ENCODE measurements around the gene SAMD13.

SAMD13 gene

DNA sequence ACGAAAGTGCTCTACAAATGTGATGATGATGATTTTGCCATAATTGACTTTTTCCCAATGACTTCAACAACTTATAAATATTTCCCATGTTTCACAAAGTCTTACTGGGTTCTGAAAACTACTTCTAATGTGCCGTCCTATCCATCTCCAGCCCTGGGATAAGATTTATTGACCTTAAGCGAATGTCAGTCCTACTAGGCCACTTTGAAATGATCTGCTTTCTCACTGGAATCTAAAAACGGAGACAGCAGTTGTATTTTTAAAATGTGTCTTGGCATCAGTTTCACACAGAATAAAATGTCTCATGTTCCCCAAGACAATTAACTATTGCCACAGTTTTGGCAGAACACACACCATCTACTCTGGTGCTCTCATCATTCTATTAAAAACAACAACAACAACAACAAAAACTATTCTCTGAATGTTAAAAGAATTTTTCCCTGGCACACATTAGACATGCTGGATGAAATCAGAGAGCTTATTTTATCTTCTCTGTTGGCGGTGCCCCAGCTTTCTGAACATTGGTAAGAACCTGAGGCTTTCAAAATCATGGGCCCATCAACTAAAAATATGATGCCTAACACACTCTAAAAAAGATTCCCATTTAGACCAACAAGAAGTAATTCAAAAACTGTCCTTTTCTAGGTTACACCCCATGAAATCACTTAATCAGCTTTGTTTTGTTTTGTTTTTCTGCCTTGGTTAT is 73.6 kb downstream of the SAMD13 start:
- DNase-seq, result no peak
- Histone ChIP-seq H3K27me3 (no peaks in the 10 kb centered on the region), H3K4me3 (ENCODE audit: low read depth, low read length) (no peak overlapping the region), H3K9me3 (no peaks in the 10 kb centered on the region), H3K4me1 (peaks cover 2% of the 10 kb centered on the region; the same call in 1 of the 2 replicates), H3K36me3 (no peaks in the 10 kb centered on the region)
- TF ChIP-seq, protein P1, sequence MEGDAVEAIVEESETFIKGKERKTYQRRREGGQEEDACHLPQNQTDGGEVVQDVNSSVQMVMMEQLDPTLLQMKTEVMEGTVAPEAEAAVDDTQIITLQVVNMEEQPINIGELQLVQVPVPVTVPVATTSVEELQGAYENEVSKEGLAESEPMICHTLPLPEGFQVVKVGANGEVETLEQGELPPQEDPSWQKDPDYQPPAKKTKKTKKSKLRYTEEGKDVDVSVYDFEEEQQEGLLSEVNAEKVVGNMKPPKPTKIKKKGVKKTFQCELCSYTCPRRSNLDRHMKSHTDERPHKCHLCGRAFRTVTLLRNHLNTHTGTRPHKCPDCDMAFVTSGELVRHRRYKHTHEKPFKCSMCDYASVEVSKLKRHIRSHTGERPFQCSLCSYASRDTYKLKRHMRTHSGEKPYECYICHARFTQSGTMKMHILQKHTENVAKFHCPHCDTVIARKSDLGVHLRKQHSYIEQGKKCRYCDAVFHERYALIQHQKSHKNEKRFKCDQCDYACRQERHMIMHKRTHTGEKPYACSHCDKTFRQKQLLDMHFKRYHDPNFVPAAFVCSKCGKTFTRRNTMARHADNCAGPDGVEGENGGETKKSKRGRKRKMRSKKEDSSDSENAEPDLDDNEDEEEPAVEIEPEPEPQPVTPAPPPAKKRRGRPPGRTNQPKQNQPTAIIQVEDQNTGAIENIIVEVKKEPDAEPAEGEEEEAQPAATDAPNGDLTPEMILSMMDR (IDR thresholded peaks at IDR 0.05; ENCODE audit: low read depth, low read length), result no peak

- Histone ChIP-seq H3K4me3 (ENCODE audit: low read depth, low read length) (no peak overlapping the region), H3K9me3 (no peaks in the 10 kb centered on the region), H3K36me3 (no peaks in the 10 kb centered on the region), H3K27me3 (no peaks in the 10 kb centered on the region), H3K4me1 (peaks cover 2% of the 10 kb centered on the region; the same call in 1 of the 2 replicates)
- TF ChIP-seq, protein P1 (IDR thresholded peaks at IDR 0.05; ENCODE audit: low read depth, low read length), result no peak
- DNase-seq, result no peak
Measured at GRCh38 chr1:84376000-84376910, 74.7 kb downstream of the SAMD13 start.

GRCh38 chr1:84377480-84378095 is 76.1 kb downstream of the SAMD13 start:
- peak; percentile 35 for DNase-seq

GRCh38 chr1:84379138-84379916 is 77.8 kb downstream of the SAMD13 start:
- no peaks in the 10 kb centered on the region for H3K36me3 ChIP-seq
- no peak for DNase-seq
- no peaks in the 10 kb centered on the region for H3K9me3 ChIP-seq
- H3K4me3 ChIP-seq (ENCODE audit: low read depth, low read length), result no peak overlapping the region
- H3K27me3 ChIP-seq, result no peaks in the 10 kb centered on the region
- TF ChIP-seq, protein P1 (IDR thresholded peaks at IDR 0.05; ENCODE audit: low read depth, low read length), result no peak
- H3K4me1 ChIP-seq, result peaks cover 2% of the 10 kb centered on the region; the same call in 1 of the 2 replicates

More at GRCh38 chr1:84377480-84378095, 76.1 kb downstream of the SAMD13 start:
- peaks cover 2% of the 10 kb centered on the region; the same call in 1 of the 2 replicates for H3K4me1 ChIP-seq
- H3K27me3 ChIP-seq, result no peaks in the 10 kb centered on the region
- H3K36me3 ChIP-seq, result no peaks in the 10 kb centered on the region
- H3K4me3 ChIP-seq (ENCODE audit: low read depth, low read length), result no peak overlapping the region
- TF ChIP-seq, protein P1 (IDR thresholded peaks at IDR 0.05; ENCODE audit: low read depth, low read length), result no peak
- no peaks in the 10 kb centered on the region for H3K9me3 ChIP-seq

DNA sequence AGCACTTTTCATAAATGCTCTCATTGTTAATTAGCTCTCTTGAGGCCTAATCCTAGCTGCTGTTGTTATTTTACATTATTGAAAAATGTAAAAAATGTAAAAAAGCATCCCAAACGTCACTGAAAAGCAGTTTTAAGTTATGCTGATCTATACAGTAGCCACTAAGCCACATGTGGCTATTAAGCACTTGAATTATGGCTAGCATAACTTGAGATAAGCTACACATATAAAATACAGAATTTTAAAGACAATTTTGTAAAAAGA is 78.3 kb downstream of the SAMD13 start:
- no peaks in the 10 kb centered on the region for H3K27me3 ChIP-seq
- H3K36me3 ChIP-seq, result no peaks in the 10 kb centered on the region
- no peak for DNase-seq
- TF ChIP-seq, protein P1 (IDR thresholded peaks at IDR 0.05; ENCODE audit: low read depth, low read length), result no peak
- peaks cover 2% of the 10 kb centered on the region; the same call in 1 of the 2 replicates for H3K4me1 ChIP-seq
- no peak overlapping the region for H3K4me3 ChIP-seq (ENCODE audit: low read depth, low read length)
- no peaks in the 10 kb centered on the region for H3K9me3 ChIP-seq
